Measurements from ENCODE around the gene LCE2D.
"Not testable (repeated sequence)": the region's sequence is repeated elsewhere in the genome, so short reads cannot be mapped to it uniquely, and the experiment has no call there.

LCE2D gene

GRCh38 chr1:152663098-152663497, at the start of gene LCE2D:
TSS of gene LCE2D (plus strand) at chr1:152663380. CDS start at chr1:152664106, 726 bp downstream.
- no peak for DNase-seq

GRCh38 chr1:152613511-152613910, 49.7 kb upstream of the LCE2D start, which contains the start of gene LCE3B:
TSS of gene LCE3B (plus strand) at chr1:152613811. CDS start at chr1:152613811, 0 bp downstream.
- DNase-seq: no peak

GRCh38 chr1:152621993-152622392, 41.2 kb upstream of the LCE2D start:
- no peak for DNase-seq

GRCh38 chr1:152622803-152623202, 40.4 kb upstream of the LCE2D start, which contains the start of gene LCE3A:
TSS of gene LCE3A (minus strand) at chr1:152623103. CDS start at chr1:152623103, 0 bp downstream.
- DNase-seq: no peak

- DNase-seq: no peak
These were observed 39.9 kb upstream of the LCE2D start for GRCh38 chr1:152623203-152623844.

GRCh38 chr1:152626744-152627143, 36.4 kb upstream of the LCE2D start:
- DNase-seq: no peak

- DNase-seq: no peak
These were observed 32.6 kb upstream of the LCE2D start for GRCh38 chr1:152630596-152630995.

GRCh38 chr1:152640351-152640750, 22.8 kb upstream of the LCE2D start:
- no peak for DNase-seq

- no peak for DNase-seq
These were observed 19.2 kb upstream of the LCE2D start for GRCh38 chr1:152643945-152644344.

- DNase-seq: no peak
These were observed 18.0 kb upstream of the LCE2D start for GRCh38 chr1:152645146-152645545.

- no peak for DNase-seq
These were observed 16.5 kb upstream of the LCE2D start for GRCh38 chr1:152646656-152647055.

- no peak for DNase-seq
These were observed 9.1 kb upstream of the LCE2D start for GRCh38 chr1:152654110-152654509.

GRCh38 chr1:152656459-152656858, 6.7 kb upstream of the LCE2D start:
- DNase-seq: no peak

GRCh38 chr1:152657677-152658076, 5.5 kb upstream of the LCE2D start:
- DNase-seq: no peak

- no peak for DNase-seq
These were observed 4.5 kb upstream of the LCE2D start for GRCh38 chr1:152658649-152659048.

GRCh38 chr1:152666171-152666570, 3.0 kb downstream of the LCE2D start:
- not testable (repeated sequence) for DNase-seq

GRCh38 chr1:152667648-152668047, 4.5 kb downstream of the LCE2D start:
- no peak for DNase-seq

- DNase-seq: no peak
These were observed 9.8 kb downstream of the LCE2D start for GRCh38 chr1:152673016-152673415.

GRCh38 chr1:152674983-152675382, 11.8 kb downstream of the LCE2D start, which contains the start of gene LCE2C:
TSS of gene LCE2C (plus strand) at chr1:152675279. CDS start at chr1:152676016, 737 bp downstream.
- DNase-seq: not testable (repeated sequence)

GRCh38 chr1:152679459-152679858, 16.3 kb downstream of the LCE2D start:
- DNase-seq: no peak

- no peak for DNase-seq
These were observed 18.4 kb downstream of the LCE2D start for GRCh38 chr1:152681616-152682015.

GRCh38 chr1:152683846-152684245, 20.7 kb downstream of the LCE2D start:
- DNase-seq: no peak

- not testable (repeated sequence) for DNase-seq
These were observed 22.6 kb downstream of the LCE2D start, which contains the start of gene LCE2B for GRCh38 chr1:152685823-152686222. TSS of gene LCE2B (plus strand) at chr1:152686123. CDS start at chr1:152686844, 721 bp downstream.

GRCh38 chr1:152697701-152698600, 34.8 kb downstream of the LCE2D start, which contains the start of gene LCE2A:
TSS of gene LCE2A (plus strand) at chr1:152698345. CDS start at chr1:152698902, 557 bp downstream.
- DNase-seq: no peak

All from cerebellar nuclear complex (tissue), 1 donor.